NT2/D1 (cell line): ENCODE data around the gene AMOT.

Experiments used
- SUZ12 ChIP-seq: IDR thresholded peaks from 2 replicates; pipeline ENCODE4 v1.6.1; 2011; ENCODE audit not compliant: insufficient read length, insufficient read depth; ENCODE audit errors: extremely low read depth
- YY1 ChIP-seq: IDR thresholded peaks from 2 replicates; pipeline ENCODE4 v1.6.1; 2011; ENCODE audit not compliant: insufficient read length, insufficient read depth

DNA sequence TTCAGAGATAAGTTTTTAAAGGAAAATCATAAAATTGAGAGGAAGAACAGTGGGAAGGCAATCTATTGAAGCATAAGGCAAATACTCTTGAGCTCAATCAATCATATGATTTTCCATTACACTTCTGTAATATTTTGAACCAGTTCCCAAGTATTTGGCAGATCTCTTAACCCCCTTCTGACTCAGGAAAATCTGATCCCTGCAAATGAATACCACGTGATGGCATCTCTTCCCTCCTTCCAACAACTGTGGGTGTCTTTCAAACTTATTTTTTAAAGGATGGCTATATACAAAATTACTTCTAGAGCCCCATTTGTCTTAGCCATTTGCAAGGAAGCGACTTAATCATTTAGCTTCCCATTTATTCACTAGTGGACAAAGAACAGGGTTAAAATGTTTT, 41.9 kb downstream of the AMOT start:
- TF ChIP-seq SUZ12, result no peak
- TF ChIP-seq YY1, result no peak
